Measurements from ENCODE around the gene C4orf17.

GRCh38 chr4:99563310-99564186 is 52.7 kb downstream of the C4orf17 start, which contains the start of gene TRMT10A:
- TF ChIP-seq CTCF (IDR thresholded peaks at IDR 0.05; ENCODE audit: insufficient read depth, low read depth, low read length) (no peak), EZH2 (IDR thresholded peaks at IDR 0.05; ENCODE audit: insufficient read depth, low read length) (no peak)
